HFFc6 (cell line): ENCODE results near the gene CCDC126. TPM values are rescaled to one million over a fixed set of nuclear protein-coding genes. Genes with fewer than 3 reads are reported as not detected.

Experiments used
- DNase-seq: peaks from one replicate; pipeline ENCODE4 v3.0.0-alpha.2; 2018
- H3K27ac Mint-ChIP-seq: 2 replicates; pipeline ENCODE4 v1.8.0; 2020; ENCODE audit warnings: mild to moderate bottlenecking, mixed read lengths
- H3K27me3 Mint-ChIP-seq: 2 replicates; pipeline ENCODE4 v1.8.0; 2021; ENCODE audit warnings: mild to moderate bottlenecking, moderate library complexity, mixed read lengths; ENCODE audit not compliant: insufficient read depth
- H3K36me3 Mint-ChIP-seq: 2 replicates; pipeline ENCODE4 v1.8.0; 2021; ENCODE audit warnings: low read depth, mixed read lengths
- H3K4me1 Mint-ChIP-seq: 2 replicates; pipeline ENCODE4 v1.8.0; 2020; ENCODE audit warnings: low read depth, mixed read lengths
- H3K4me3 Mint-ChIP-seq: 2 replicates; pipeline ENCODE4 v1.8.0; 2020; ENCODE audit warnings: mild to moderate bottlenecking, moderate library complexity, mixed read lengths
- H3K9me3 Mint-ChIP-seq: 2 replicates; pipeline ENCODE4 v1.8.0; 2020; ENCODE audit warnings: mild to moderate bottlenecking, mixed read lengths
- total RNA-seq, 6 experiments: library from RNA; stranded (reverse); fragmentation: NEBNext Ultra II Directional; extraction: Animal tissue kit (Norgen Biotek cat#: 25700); gene quantifications; 2 replicates in 1 of 6; 3 replicates in 5 of 6; pipeline ENCODE4 v1.2.3, GENCODE V29; 2021
- TF ChIP-seq, protein P1 (sequence below): fragments of 200-600 bp; sonication (generic); IDR thresholded peaks from 2 replicates; pipeline ENCODE4 v1.5.0; 2021; ENCODE audit warnings: antibody characterized with exemption, mild to moderate bottlenecking

Gene CCDC126
- total RNA-seq, 6 experiments from 2014 or later, result 3.9 to 5.9 (median 4.8) TPM

DNA sequence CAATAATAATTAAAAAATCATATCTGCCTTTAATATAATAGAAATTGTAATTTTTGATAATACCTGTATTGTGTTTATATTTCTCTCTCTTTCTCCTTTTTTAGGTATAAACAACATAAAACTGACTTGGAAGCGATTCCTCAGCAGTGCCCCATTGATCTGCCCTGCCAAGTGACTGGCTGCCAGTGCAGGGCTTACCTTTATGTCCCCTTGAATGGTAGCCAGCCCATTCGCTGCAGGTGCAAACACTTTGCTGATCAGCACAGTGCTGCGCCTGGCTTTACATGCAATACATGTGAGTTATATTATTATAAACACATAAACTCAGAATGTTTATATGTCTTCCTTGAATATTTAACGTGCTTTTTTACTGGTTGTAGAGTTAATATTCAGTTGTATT, 92.0 kb downstream of the CCDC126 start:
- TF ChIP-seq, protein P1, sequence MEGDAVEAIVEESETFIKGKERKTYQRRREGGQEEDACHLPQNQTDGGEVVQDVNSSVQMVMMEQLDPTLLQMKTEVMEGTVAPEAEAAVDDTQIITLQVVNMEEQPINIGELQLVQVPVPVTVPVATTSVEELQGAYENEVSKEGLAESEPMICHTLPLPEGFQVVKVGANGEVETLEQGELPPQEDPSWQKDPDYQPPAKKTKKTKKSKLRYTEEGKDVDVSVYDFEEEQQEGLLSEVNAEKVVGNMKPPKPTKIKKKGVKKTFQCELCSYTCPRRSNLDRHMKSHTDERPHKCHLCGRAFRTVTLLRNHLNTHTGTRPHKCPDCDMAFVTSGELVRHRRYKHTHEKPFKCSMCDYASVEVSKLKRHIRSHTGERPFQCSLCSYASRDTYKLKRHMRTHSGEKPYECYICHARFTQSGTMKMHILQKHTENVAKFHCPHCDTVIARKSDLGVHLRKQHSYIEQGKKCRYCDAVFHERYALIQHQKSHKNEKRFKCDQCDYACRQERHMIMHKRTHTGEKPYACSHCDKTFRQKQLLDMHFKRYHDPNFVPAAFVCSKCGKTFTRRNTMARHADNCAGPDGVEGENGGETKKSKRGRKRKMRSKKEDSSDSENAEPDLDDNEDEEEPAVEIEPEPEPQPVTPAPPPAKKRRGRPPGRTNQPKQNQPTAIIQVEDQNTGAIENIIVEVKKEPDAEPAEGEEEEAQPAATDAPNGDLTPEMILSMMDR, result no peak
- H3K4me1 Mint-ChIP-seq, result peaks cover 7% of the 10 kb centered on the region
- H3K4me3 Mint-ChIP-seq, result no peak overlapping the region
- H3K27ac Mint-ChIP-seq, result no peak overlapping the region
- no peaks in the 10 kb centered on the region for H3K36me3 Mint-ChIP-seq
- H3K9me3 Mint-ChIP-seq, result no peaks in the 10 kb centered on the region
- no peak for DNase-seq
- peaks cover 4% of the 10 kb centered on the region for H3K27me3 Mint-ChIP-seq

DNA sequence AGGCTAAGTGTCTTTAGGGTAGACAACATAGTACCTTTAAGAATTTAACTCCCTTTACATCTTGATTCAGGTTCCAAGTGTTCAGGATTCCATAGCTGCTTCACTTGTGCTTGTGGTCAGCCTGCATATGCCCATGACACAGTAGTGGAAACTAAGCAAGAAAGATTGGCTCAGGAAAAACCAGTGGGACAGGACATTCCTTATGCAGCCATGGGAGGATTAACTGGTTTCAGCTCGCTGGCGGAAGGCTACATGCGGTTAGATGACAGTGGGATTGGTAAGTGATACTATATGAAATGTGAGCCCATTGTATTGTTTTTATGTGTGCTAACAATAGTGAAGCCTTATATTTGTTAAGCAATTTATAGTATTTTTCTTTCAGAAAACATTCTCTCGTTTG, 94.1 kb downstream of the CCDC126 start:
- peaks cover 4% of the 10 kb centered on the region for H3K27me3 Mint-ChIP-seq
- H3K27ac Mint-ChIP-seq, result no peak overlapping the region
- no peak for DNase-seq
- no peaks in the 10 kb centered on the region for H3K36me3 Mint-ChIP-seq
- no peak overlapping the region for H3K4me3 Mint-ChIP-seq
- peaks cover 7% of the 10 kb centered on the region for H3K4me1 Mint-ChIP-seq
- H3K9me3 Mint-ChIP-seq, result no peaks in the 10 kb centered on the region
- TF ChIP-seq, protein P1, result no peak

DNA sequence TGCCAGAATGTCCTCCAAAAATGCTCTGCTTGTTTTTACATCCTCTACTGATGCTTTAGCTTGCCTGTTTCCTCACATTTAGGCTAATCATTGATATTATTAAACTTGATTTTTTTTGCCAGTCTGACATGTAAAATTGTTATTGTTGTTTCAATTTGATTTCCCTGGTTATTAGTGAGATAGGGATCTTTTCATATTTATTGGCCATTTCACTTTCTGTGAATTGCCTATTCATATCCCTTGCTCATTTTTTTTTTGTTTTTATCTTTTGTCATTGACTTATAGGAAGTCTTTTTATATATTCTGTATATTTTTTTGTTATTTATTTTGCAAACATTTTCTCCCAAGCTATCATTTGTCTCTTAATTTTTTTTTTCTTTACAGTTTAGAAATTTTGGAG, 96.0 kb downstream of the CCDC126 start:
- H3K4me3 Mint-ChIP-seq, result no peak overlapping the region
- peaks cover 9% of the 10 kb centered on the region; the same call in 1 of the 2 replicates for H3K4me1 Mint-ChIP-seq
- H3K36me3 Mint-ChIP-seq, result no peaks in the 10 kb centered on the region
- peaks cover 4% of the 10 kb centered on the region for H3K27me3 Mint-ChIP-seq
- no peaks in the 10 kb centered on the region for H3K9me3 Mint-ChIP-seq
- no peak overlapping the region for H3K27ac Mint-ChIP-seq
- DNase-seq, result no peak
- TF ChIP-seq, protein P1, result no peak

Other genes with a start within 250 kb of the CCDC126 start
- 10 to 100 TPM; 23.8 to 33.1 (median 31.0) TPM for gene IGF2BP3, start 126.9 kb upstream of the CCDC126 start, total RNA-seq
- 10 to 100 TPM; 85.5 to 97.8 (median 92.5) TPM for gene TRA2A, start 65.4 kb upstream of the CCDC126 start, total RNA-seq
- gene FAM221A, start 82.8 kb downstream of the CCDC126 start, total RNA-seq, result under 1 TPM in 2 of 6 experiments, not detected in 4; 0.09 to 0.14 TPM
- gene STK31, start 112.8 kb downstream of the CCDC126 start, total RNA-seq, result not detected